GM13976 (cell line): ENCODE measurements around the gene USHBP1.
A peak's percentile ranks its signal among the peaks of the same experiment; 100 is the strongest.

Source experiments
- DNase-seq: peaks from one replicate; pipeline ENCODE4 v3.0.0; 2012; ENCODE audit warnings: low spot score
- CTCF ChIP-seq: IDR thresholded peaks from 2 replicates; pipeline ENCODE4 v1.5.1; 2012; ENCODE audit warnings: borderline replicate concordance, mild to moderate bottlenecking; ENCODE audit not compliant: insufficient read depth; ENCODE audit errors: extremely low read depth, missing control alignments, control extremely low read depth
- in situ Hi-C: fragments of 300-500 bp; cut with MboI; formaldehyde crosslinking; loops from one replicate; pipeline ENCODE4 v1.12.0; 2022; ENCODE audit warnings: low sequenced_read_pairs, mixed read lengths, inconsistent platforms; ENCODE audit not compliant: unreplicated experiment

USHBP1 gene

GRCh38 chr19:17309198-17309964 lies 44.8 kb upstream of the USHBP1 start, which contains the start of gene DDA1:
Gene DDA1 (plus strand): TSS chr19:17309563. CDS start chr19:17309655, 92 bp downstream.
- in situ Hi-C loops, result no loop called here
- no peak for TF ChIP-seq CTCF
- peak; percentile 99 for DNase-seq

GRCh38 chr19:17307876-17308377 lies 43.4 kb upstream of the USHBP1 start:
- DNase-seq, result no peak
- in situ Hi-C loops, result no loop called here
- TF ChIP-seq CTCF, result no peak

DNA sequence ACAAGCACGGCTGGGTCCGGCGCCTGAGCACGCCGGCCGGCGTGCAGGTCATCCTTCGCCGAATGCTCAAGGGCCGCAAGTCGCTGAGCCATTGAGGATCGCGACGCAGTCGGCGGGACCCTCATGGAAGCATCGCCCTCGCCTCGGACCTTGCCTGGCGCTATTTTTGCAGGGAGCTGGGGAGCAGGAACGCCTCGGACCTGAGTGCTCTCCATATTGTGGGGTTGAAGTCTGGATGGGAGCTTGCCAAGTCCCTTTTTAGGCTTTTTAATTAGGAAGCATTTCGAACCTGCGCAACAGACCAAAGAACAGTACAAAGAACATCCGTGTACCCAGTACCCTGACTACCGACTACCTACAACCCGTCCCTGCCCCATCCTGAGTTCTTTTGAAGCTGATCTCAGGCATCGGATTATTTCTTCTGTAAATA lies 41.8 kb upstream of the USHBP1 start:
- DNase-seq, result no peak
- TF ChIP-seq CTCF, result no peak
- in situ Hi-C loops, result no loop called here

GRCh38 chr19:17305517-17306284 lies 41.2 kb upstream of the USHBP1 start, which contains the start of gene MRPL34:
Gene MRPL34 (plus strand): TSS chr19:17305872. CDS start chr19:17305893, 21 bp downstream.
- peak; percentile 90 for DNase-seq
- TF ChIP-seq CTCF, result peak; percentile 72
- in situ Hi-C loops, result no loop called here

- in situ Hi-C loops, result no loop called here
- no peak for DNase-seq
- TF ChIP-seq CTCF, result no peak
These were observed 40.6 kb upstream of the USHBP1 start for GRCh38 chr19:17305216-17305516.

- in situ Hi-C loops, result no loop called here
- TF ChIP-seq CTCF, result no peak
- no peak for DNase-seq
These were observed 40.1 kb upstream of the USHBP1 start for GRCh38 chr19:17304386-17305215.
